GM18907 (cell line): ENCODE data around the gene SSU72.
"Not testable (repeated sequence)": the region's sequence is repeated elsewhere in the genome, so short reads cannot be mapped to it uniquely, and the experiment has no call there.

Experiments used
- ATAC-seq: cut with Tn5 transposase; IDR thresholded peaks from one replicate; pipeline ENCODE4 v1.9.1; 2021; ENCODE audit warnings: mild to moderate bottlenecking, moderate library complexity; ENCODE audit not compliant: unreplicated experiment

The SSU72 gene

GRCh38 chr1:1509465-1509850, 65.2 kb downstream of the SSU72 start:
- ATAC-seq: not testable (repeated sequence)

- ATAC-seq: not testable (repeated sequence)
These were observed 65.7 kb downstream of the SSU72 start for GRCh38 chr1:1508775-1509464.

- ATAC-seq: no peak
These were observed 67.4 kb downstream of the SSU72 start for GRCh38 chr1:1507305-1507704.

- ATAC-seq: not testable (repeated sequence)
These were observed 68.9 kb downstream of the SSU72 start for GRCh38 chr1:1505801-1506200.

- not testable (repeated sequence) for ATAC-seq
These were observed 69.3 kb downstream of the SSU72 start for GRCh38 chr1:1505366-1505798.

GRCh38 chr1:1504777-1505365, 69.8 kb downstream of the SSU72 start:
- ATAC-seq: not testable (repeated sequence)

GRCh38 chr1:1495461-1495975, 79.1 kb downstream of the SSU72 start:
- ATAC-seq: not testable (repeated sequence)

- not testable (repeated sequence) for ATAC-seq
These were observed 80.4 kb downstream of the SSU72 start for GRCh38 chr1:1494311-1494710.
